K562 (cell line): ENCODE results near the gene PUSL1. TPM values are rescaled to one million over a fixed set of nuclear protein-coding genes. Genes with fewer than 3 reads are reported as not detected.

Experiments
- ATAC-seq: fragments of 200-7000 bp; cut with Tn5 transposase; 3 replicates; pipeline ENCODE4 v1.9.1; 2020; ENCODE audit warnings: moderate library complexity
- BruUV-seq: library from RNA; stranded (reverse); fragments of 400-500 nt; replicated peaks from 2 replicates; lab custom pipeline; 2021; lab: Mats Ljungman, UMichigan
- CTCF ChIA-PET: fragments of 300-600 bp; formaldehyde crosslinking; extraction: SDS; loops from one replicate; lab custom pipeline; 2021; ENCODE audit warnings: low intra/inter-chr PET ratio; lab: Yijun Ruan, JAX
- POLR2A ChIA-PET: fragments of 300-600, 350-650 bp; sonication (Branson Sonifier 250); formaldehyde crosslinking; extraction: SDS; loops from one replicate; lab custom pipeline; 2021; ENCODE audit warnings: antibody characterized with exemption, inconsistent platforms; lab: Yijun Ruan, JAX
- DNase-seq, 4 experiments: peaks; one replicate each; pipeline versions ENCODE4 v3.0.0 to v3.0.0-alpha.2; 2011 to 2018; ENCODE audit warnings: low spot score in 3 of 4, mixed read lengths in 3 of 4; ENCODE audit errors: extremely low read depth in 1 of 4
- FAIRE-seq: peaks from 2 replicates; lab custom pipeline; 2011; peaks lifted over from hg19 to GRCh38; lab: Jason Lieb, UNC
- H2AFZ ChIP-seq: 2 replicates; pipeline ENCODE4 v1.6.0; 2011; ENCODE audit warnings: low read depth, low read length, control low read depth, inconsistent platforms
- H3K27ac ChIP-seq: fragments of 200-600 bp; 3 replicates; pipeline ENCODE4 v1.8.0; 2011; ENCODE audit warnings: low read depth, mild to moderate bottlenecking, control low read depth, inconsistent platforms, low read length, moderate library complexity, mixed read lengths; ENCODE audit errors: extremely low read depth
- H3K27me3 ChIP-seq, 2 experiments: fragments of 300-600 bp in 1 of 2; 2 replicates in 1 of 2; 3 replicates in 1 of 2; pipeline versions ENCODE4 v1.6.0 to v1.8.0; 2011; ENCODE audit warnings: inconsistent platforms in 2 of 2, low read length in 2 of 2, mild to moderate bottlenecking in 1 of 2, mixed read lengths in 1 of 2, moderate library complexity in 1 of 2; ENCODE audit not compliant: control insufficient read depth in 2 of 2, insufficient read depth in 2 of 2
- H3K36me3 ChIP-seq: fragments of 300-600 bp; 3 replicates; pipeline ENCODE4 v1.8.0; 2011; ENCODE audit warnings: mild to moderate bottlenecking, low read length, inconsistent platforms; ENCODE audit not compliant: control insufficient read depth, insufficient read depth
- H3K4me1 ChIP-seq, 2 experiments: fragments of 200-600 bp in 1 of 2; replicated peaks in 1 of 2; 2 replicates in 1 of 2; 3 replicates in 1 of 2; pipeline versions ENCODE4 v1.5.1 to v1.8.0; 2011; ENCODE audit warnings: inconsistent platforms in 2 of 2, low read length in 2 of 2, mild to moderate bottlenecking in 1 of 2, mixed read lengths in 1 of 2, moderate library complexity in 1 of 2; ENCODE audit not compliant: control insufficient read depth in 2 of 2, insufficient read depth in 2 of 2
- H3K4me2 ChIP-seq: 2 replicates; pipeline ENCODE4 v1.6.1; 2011; ENCODE audit warnings: low read length, control low read depth, inconsistent platforms, mixed read lengths; ENCODE audit not compliant: insufficient read depth
- H3K4me3 ChIP-seq: fragments of 200-600 bp; sonication (generic), shearing (Covaris generic); 2 replicates; pipeline ENCODE4 v1.5.1; 2016; ENCODE audit warnings: control low read depth, inconsistent platforms
- H3K79me2 ChIP-seq: fragments of 200-600 bp; 3 replicates; pipeline ENCODE4 v1.8.0; 2011; ENCODE audit warnings: low read length, inconsistent platforms; ENCODE audit not compliant: control insufficient read depth, insufficient read depth
- H3K9ac ChIP-seq, 2 experiments: 2 replicates each; pipeline versions ENCODE4 v1.6.0 to v1.6.1; 2011; ENCODE audit warnings: low read depth in 2 of 2, low read length in 2 of 2, control low read depth in 1 of 2, inconsistent platforms in 1 of 2, mild to moderate bottlenecking in 1 of 2, mixed read lengths in 1 of 2; ENCODE audit not compliant: insufficient read depth in 1 of 2
- H3K9me1 ChIP-seq: one replicate; pipeline ENCODE4 v1.6.0; 2011; ENCODE audit warnings: inconsistent platforms, mild to moderate bottlenecking, low read length, moderate library complexity; ENCODE audit not compliant: control insufficient read depth, insufficient read depth
- H3K9me3 ChIP-seq: replicated peaks from 2 replicates; pipeline ENCODE4 v1.5.1; 2011; ENCODE audit warnings: low read depth, low read length, inconsistent platforms; ENCODE audit not compliant: control insufficient read depth, insufficient read depth
- H4K20me1 ChIP-seq: replicated peaks from 2 replicates; pipeline ENCODE4 v1.6.1; 2011; ENCODE audit warnings: low read length, inconsistent platforms, mixed read lengths; ENCODE audit not compliant: control insufficient read depth, insufficient read depth
- ASH1L ChIP-seq: fragments of 450-650 bp; IDR thresholded peaks from 2 replicates; pipeline ENCODE4 v1.6.1; 2018; ENCODE audit warnings: borderline replicate concordance, mild to moderate bottlenecking, low read depth; ENCODE audit not compliant: partially characterized antibody
- BDP1 ChIP-seq: IDR thresholded peaks from 3 replicates; pipeline ENCODE4 v1.6.1; 2011; ENCODE audit not compliant: insufficient read length, insufficient read depth
- E2F4 ChIP-seq: sonication (generic); formaldehyde crosslinking; IDR thresholded peaks from 2 replicates; pipeline ENCODE4 v1.8.0; 2022; ENCODE audit warnings: mild to moderate bottlenecking, low read depth, missing genetic modification reagents
- FOXP4 ChIP-seq: sonication (generic); formaldehyde crosslinking; IDR thresholded peaks from 2 replicates; pipeline ENCODE4 v1.8.0; 2022; ENCODE audit warnings: mild to moderate bottlenecking, missing genetic modification reagents, borderline replicate concordance
- GMEB1 ChIP-seq: fragments of 250-450 bp; sonication (Bioruptor Pico); IDR thresholded peaks from 2 replicates; pipeline ENCODE4 v1.4.0; 2020; ENCODE audit warnings: mild to moderate bottlenecking
- HMG20A ChIP-seq: fragments of 450-650 bp; formaldehyde crosslinking; conservative IDR thresholded peaks from 2 replicates; pipeline ENCODE4 v1.4.0; 2020; ENCODE audit warnings: mild to moderate bottlenecking, mixed read lengths
- IRF2 ChIP-seq: sonication (generic); formaldehyde crosslinking; IDR thresholded peaks from 2 replicates; pipeline ENCODE4 v1.8.1; 2022; ENCODE audit warnings: mild to moderate bottlenecking, missing genetic modification reagents
- MAX ChIP-seq: sonication (generic); formaldehyde crosslinking; IDR thresholded peaks from 2 replicates; pipeline ENCODE4 v1.9.0; 2022; ENCODE audit warnings: mild to moderate bottlenecking, missing genetic modification reagents
- RBFOX2 ChIP-seq: fragments of 200-400 bp; formaldehyde crosslinking; IDR thresholded peaks from 2 replicates; pipeline ENCODE4 v1.6.1; 2017; ENCODE audit warnings: low read depth, mild to moderate bottlenecking, low read length, moderate library complexity
- ZBTB7A ChIP-seq: IDR thresholded peaks from 2 replicates; pipeline ENCODE4 v1.6.1; 2011; ENCODE audit warnings: low read depth, mild to moderate bottlenecking, low read length, moderate library complexity, borderline replicate concordance; ENCODE audit not compliant: control insufficient read depth
- ZC3H11A ChIP-seq: IDR thresholded peaks from 2 replicates; pipeline ENCODE4 v1.6.1; 2012; ENCODE audit warnings: low read depth, low read length, improper control_type of control experiment
- ZNF175 ChIP-seq: fragments of 200-800 bp; sonication (Bioruptor generic); IDR thresholded peaks from 2 replicates; pipeline ENCODE4 v1.6.1; 2016; ENCODE audit warnings: low read depth, mild to moderate bottlenecking, missing genetic modification characterization, missing compliant biosample characterization
- ZNF232 ChIP-seq: sonication (generic); formaldehyde crosslinking; IDR thresholded peaks from 2 replicates; pipeline ENCODE4 v1.8.0; 2022; ENCODE audit warnings: mild to moderate bottlenecking, missing genetic modification reagents
- ZNF24 ChIP-seq: fragments of 450-650 bp; IDR thresholded peaks from 2 replicates; pipeline ENCODE4 v1.6.1; 2016
- WGBS: fragments of 100-300 bp; shearing (Covaris generic); methylation state at CpG from one replicate; pipeline ENCODE4 v1.1.6; 2016; ENCODE audit warnings: low coverage, mixed read lengths; ENCODE audit not compliant: insufficient coverage; ENCODE audit errors: missing lambda C conversion rate; 5-methylcytosine and 5-hydroxymethylcytosine counted together
- in situ Hi-C: fragments of 300-500 bp; cut with MboI; formaldehyde crosslinking; loops from 4 replicates; pipeline ENCODE4 v1.15.0; 2018; ENCODE audit warnings: inconsistent platforms, mixed read lengths
- intact Hi-C: fragments of 100-400 bp; cut with micrococcal nuclease; formaldehyde crosslinking; loops from 2 replicates; pipeline ENCODE4 v1.14.2; 2022
- polyA plus RNA-seq, 8 experiments: library from polyadenylated mRNA; depleted of rRNA in 4 of 8; stranded (reverse) in 5 of 8; unstranded in 3 of 8; fragments of >200 nt; fragmentation: Nextera tagmentation in 2 of 8; fragmentation: Illumina TruSeq in 1 of 8; extraction: Ambion mirVana in 2 of 8; extraction: Trizol in 1 of 8; gene quantifications; 2 replicates each; pipeline versions ENCODE4 v1.2.1 to v1.2.3, GENCODE V29; 2011 to 2014; ENCODE audit warnings: inconsistent platforms in 1 of 8, missing spikeins in 1 of 8
- total RNA-seq, 7 experiments: library from RNA; depleted of rRNA in 6 of 7; stranded (reverse); fragments of >200 nt in 6 of 7; fragmentation: Illumina TruSeq in 2 of 7; extraction: Trizol in 2 of 7; gene quantifications; 2 replicates each; pipeline versions ENCODE4 v1.2.1 to v1.2.3, GENCODE V29; 2011 to 2021; ENCODE audit warnings: low replicate concordance in 1 of 7

PUSL1 gene
- total and polyA plus RNA-seq, 9 of the 15 experiments (the other 6 are each of a cell fraction or from before 2014, with no cell fraction given), result 0.62 to 86.9 (median 13.6) TPM

GRCh38 chr1:1298861-1299685, 9.3 kb upstream of the PUSL1 start:
- ChIA-PET CTCF (interaction anchor here (0.5 kb wide), 1 partner anchor 557 kb away, joined by 3 read pairs; no protein-coding TSS in a partner anchor), POLR2A (interaction anchor here (0.5 kb wide), 1 partner anchor 267 kb away, joined by 3 read pairs; no protein-coding TSS in a partner anchor)
- no peak for FAIRE-seq
- intact Hi-C loops, result loop anchor here (10.0 kb wide), 1 partner anchor 314 kb away; the partner anchor contains the start of gene PERM1
- H3K27ac ChIP-seq, result no peak overlapping the region
- H2AFZ ChIP-seq, result no peak overlapping the region
- peaks cover 15% of the 10 kb centered on the region; the same call in 1 of the 3 replicates for H3K36me3 ChIP-seq
- no peak overlapping the region for H3K4me3 ChIP-seq
- peak in 2 of 4 experiments; percentile 41 to 54 for DNase-seq
- peaks cover under 1% of the 10 kb centered on the region; the same call in 1 of the 3 replicates for H3K79me2 ChIP-seq
- in situ Hi-C loops, result no loop called here
- no peaks in the 10 kb centered on the region for H3K9me3 ChIP-seq
- peak; percentile 62 for ATAC-seq
- 64% methylated on average over 27 of the region's 30 CpGs for WGBS
- no peaks in the 10 kb centered on the region for H3K27me3 ChIP-seq
- H3K4me1 ChIP-seq, result peaks cover 4 to 76% of the 10 kb centered on the region in 2 experiments; a peak in 2 of 5 replicates
- no TSS peak for BruUV-seq
- peaks cover 16% of the 10 kb centered on the region for H3K9me1 ChIP-seq
- H3K9ac ChIP-seq, result peak overlapping the region in 1 of 2 experiments; percentile 66; a peak in 1 of 4 replicates
- H3K4me2 ChIP-seq, result no peak overlapping the region
- peaks cover 14% of the 10 kb centered on the region; the same call in 1 of the 2 replicates for H4K20me1 ChIP-seq
- TF ChIP-seq HMG20A (CRISPR knock-in tag) (no peak), ZC3H11A (no peak), ZBTB7A (peak; percentile 24; the same call in 1 of the 2 replicates), GMEB1 (CRISPR knock-in tag) (no peak), ZNF175 (CRISPR knock-in tag) (no peak), RBFOX2 (0 out of 2 replicates have a peak, but pooled peaks have one; percentile 12), ZNF232 (CRISPR knock-in tag) (no peak), ZNF24 (no peak), E2F4 (CRISPR knock-in tag) (0 out of 2 replicates have a peak, but pooled peaks have one; percentile 28), FOXP4 (CRISPR knock-in tag) (0 out of 2 replicates have a peak, but pooled peaks have one; percentile 15), IRF2 (no peak), MAX (CRISPR knock-in tag) (peak; percentile 26; the same call in 1 of the 2 replicates), ASH1L (no peak), BDP1 (no peak)
